GM21786 (cell line): ENCODE results near the gene JAZF1.

Experiments
- ATAC-seq: cut with Tn5 transposase; IDR thresholded peaks from one replicate; pipeline ENCODE4 v1.9.1; 2021; ENCODE audit not compliant: unreplicated experiment

The JAZF1 gene

GRCh38 chr7:28180364-28181147 lies at the start of gene JAZF1:
TSS of gene JAZF1 (minus strand) at chr7:28180795.
- ATAC-seq = no peak

- no peak for ATAC-seq
Observed at GRCh38 chr7:28230261-28230660, 49.7 kb upstream of the JAZF1 start.

GRCh38 chr7:28228396-28228795 lies 47.8 kb upstream of the JAZF1 start:
- ATAC-seq = no peak

- ATAC-seq = no peak
Observed at GRCh38 chr7:28226003-28226402, 45.4 kb upstream of the JAZF1 start.

GRCh38 chr7:28225576-28225975 lies 45.0 kb upstream of the JAZF1 start:
- ATAC-seq = no peak

- no peak for ATAC-seq
Observed at GRCh38 chr7:28224675-28225074, 44.1 kb upstream of the JAZF1 start.

- ATAC-seq = no peak
Observed at GRCh38 chr7:28224172-28224571, 43.6 kb upstream of the JAZF1 start.

GRCh38 chr7:28222636-28223035 lies 42.0 kb upstream of the JAZF1 start:
- no peak for ATAC-seq

- no peak for ATAC-seq
Observed at GRCh38 chr7:28219793-28220192, 39.2 kb upstream of the JAZF1 start.

- ATAC-seq = no peak
Observed at GRCh38 chr7:28217143-28217542, 36.5 kb upstream of the JAZF1 start.

- no peak for ATAC-seq
Observed at GRCh38 chr7:28211006-28211405, 30.4 kb upstream of the JAZF1 start.

- ATAC-seq = no peak
Observed at GRCh38 chr7:28208506-28208905, 27.9 kb upstream of the JAZF1 start.

GRCh38 chr7:28207486-28208158 lies 27.0 kb upstream of the JAZF1 start:
- ATAC-seq = no peak

- ATAC-seq = no peak
Observed at GRCh38 chr7:28205506-28205905, 24.9 kb upstream of the JAZF1 start.

- no peak for ATAC-seq
Observed at GRCh38 chr7:28203508-28204240, 23.1 kb upstream of the JAZF1 start.

GRCh38 chr7:28202222-28202621 lies 21.6 kb upstream of the JAZF1 start:
- no peak for ATAC-seq

GRCh38 chr7:28201131-28201530 lies 20.5 kb upstream of the JAZF1 start:
- no peak for ATAC-seq

- ATAC-seq = no peak
Observed at GRCh38 chr7:28200598-28200997, 20.0 kb upstream of the JAZF1 start.

GRCh38 chr7:28199021-28199510 lies 18.5 kb upstream of the JAZF1 start:
- ATAC-seq = no peak

GRCh38 chr7:28195910-28196620 lies 15.5 kb upstream of the JAZF1 start:
- ATAC-seq = no peak
